Mesothelial cell of epicardium (in vitro differentiated cells): ENCODE data around the gene PDE4D. TPM values are rescaled to one million over a fixed set of nuclear protein-coding genes. Genes with fewer than 3 reads are reported as not detected.

ENCODE experiments used
- DNase-seq, 2 experiments: peaks; one replicate each; pipeline ENCODE4 v3.0.0; 2021; ENCODE audit warnings: low spot score in 2 of 2; ENCODE audit not compliant: unreplicated experiment in 2 of 2
- H3K27ac Mint-ChIP-seq: 2 replicates; pipeline ENCODE4 v1.8.0; 2021; ENCODE audit warnings: mixed read lengths
- H3K27me3 Mint-ChIP-seq: 2 replicates; pipeline ENCODE4 v1.8.0; 2021; ENCODE audit warnings: low read depth, mixed read lengths
- H3K36me3 Mint-ChIP-seq: 2 replicates; pipeline ENCODE4 v1.8.0; 2021; ENCODE audit warnings: mixed read lengths
- H3K4me1 Mint-ChIP-seq: 2 replicates; pipeline ENCODE4 v1.8.0; 2021; ENCODE audit warnings: mixed read lengths
- H3K4me3 Mint-ChIP-seq: 2 replicates; pipeline ENCODE4 v1.8.0; 2021; ENCODE audit warnings: mild to moderate bottlenecking, moderate library complexity, mixed read lengths
- H3K9me3 Mint-ChIP-seq: 2 replicates; pipeline ENCODE4 v1.8.0; 2021; ENCODE audit warnings: mixed read lengths
- CTCF ChIP-seq: fragments of 200-600 bp; sonication (generic); IDR thresholded peaks from one replicate; pipeline ENCODE4 v1.5.0; 2021; ENCODE audit warnings: antibody characterized with exemption; ENCODE audit not compliant: unreplicated experiment
- total RNA-seq: library from RNA; stranded (reverse); gene quantifications from 3 replicates; pipeline ENCODE4 v1.2.1, GENCODE V29; 2021

The PDE4D gene
- total RNA-seq, 1 donor from 2014 or later = 105 TPM

- H3K27me3 Mint-ChIP-seq = no peaks in the 10 kb centered on the region
- no peak for DNase-seq
- H3K4me3 Mint-ChIP-seq = no peak overlapping the region
- peaks cover 21% of the 10 kb centered on the region for H3K4me1 Mint-ChIP-seq
- H3K36me3 Mint-ChIP-seq = peaks cover 2% of the 10 kb centered on the region
- no peak for TF ChIP-seq CTCF
- no peak overlapping the region for H3K27ac Mint-ChIP-seq
- H3K9me3 Mint-ChIP-seq = peaks cover 2% of the 10 kb centered on the region
Observed at GRCh38 chr5:59491945-59492344, 401.6 kb downstream of the PDE4D start.

- DNase-seq = no peak
- Mint-ChIP-seq H3K36me3 (no peaks in the 10 kb centered on the region), H3K4me1 (peaks cover 43% of the 10 kb centered on the region), H3K4me3 (no peak overlapping the region), H3K27me3 (no peaks in the 10 kb centered on the region), H3K9me3 (no peaks in the 10 kb centered on the region), H3K27ac (peak overlapping the region; percentile 22)
- TF ChIP-seq CTCF = no peak
Observed at GRCh38 chr5:59489551-59489950, 404.0 kb downstream of the PDE4D start.

- no peak overlapping the region for H3K4me3 Mint-ChIP-seq
- peaks cover 56% of the 10 kb centered on the region for H3K4me1 Mint-ChIP-seq
- H3K27ac Mint-ChIP-seq = peak overlapping the region; percentile 87
- no peaks in the 10 kb centered on the region for H3K9me3 Mint-ChIP-seq
- no peak for DNase-seq
- no peak for TF ChIP-seq CTCF
- H3K27me3 Mint-ChIP-seq = no peaks in the 10 kb centered on the region
- H3K36me3 Mint-ChIP-seq = no peaks in the 10 kb centered on the region
Observed at GRCh38 chr5:59487772-59488729, 405.5 kb downstream of the PDE4D start.

- H3K27ac Mint-ChIP-seq = peak overlapping the region; percentile 87
- H3K27me3 Mint-ChIP-seq = no peaks in the 10 kb centered on the region
- H3K36me3 Mint-ChIP-seq = no peaks in the 10 kb centered on the region
- DNase-seq = no peak
- no peak overlapping the region for H3K4me3 Mint-ChIP-seq
- peaks cover 56% of the 10 kb centered on the region for H3K4me1 Mint-ChIP-seq
- TF ChIP-seq CTCF = no peak
- H3K9me3 Mint-ChIP-seq = no peaks in the 10 kb centered on the region
Observed at GRCh38 chr5:59487068-59487686, 406.3 kb downstream of the PDE4D start.

- Mint-ChIP-seq H3K4me1 (peaks cover 56% of the 10 kb centered on the region), H3K4me3 (no peak overlapping the region), H3K36me3 (no peaks in the 10 kb centered on the region), H3K27me3 (no peaks in the 10 kb centered on the region), H3K9me3 (no peaks in the 10 kb centered on the region), H3K27ac (peak overlapping the region; percentile 87)
- no peak for TF ChIP-seq CTCF
- no peak for DNase-seq
Observed at GRCh38 chr5:59486508-59486907, 407.0 kb downstream of the PDE4D start.
